Nucleus accumbens (tissue), 56 donors: ENCODE data around the gene SLC17A7.
A peak's percentile ranks its signal among the peaks of the same experiment; 100 is the strongest.

Source experiments
- DNase-seq, 56 donors: peaks; one replicate each; lab custom pipeline; 2025; lab: John Stamatoyannopoulos, UW

The SLC17A7 gene

DNA sequence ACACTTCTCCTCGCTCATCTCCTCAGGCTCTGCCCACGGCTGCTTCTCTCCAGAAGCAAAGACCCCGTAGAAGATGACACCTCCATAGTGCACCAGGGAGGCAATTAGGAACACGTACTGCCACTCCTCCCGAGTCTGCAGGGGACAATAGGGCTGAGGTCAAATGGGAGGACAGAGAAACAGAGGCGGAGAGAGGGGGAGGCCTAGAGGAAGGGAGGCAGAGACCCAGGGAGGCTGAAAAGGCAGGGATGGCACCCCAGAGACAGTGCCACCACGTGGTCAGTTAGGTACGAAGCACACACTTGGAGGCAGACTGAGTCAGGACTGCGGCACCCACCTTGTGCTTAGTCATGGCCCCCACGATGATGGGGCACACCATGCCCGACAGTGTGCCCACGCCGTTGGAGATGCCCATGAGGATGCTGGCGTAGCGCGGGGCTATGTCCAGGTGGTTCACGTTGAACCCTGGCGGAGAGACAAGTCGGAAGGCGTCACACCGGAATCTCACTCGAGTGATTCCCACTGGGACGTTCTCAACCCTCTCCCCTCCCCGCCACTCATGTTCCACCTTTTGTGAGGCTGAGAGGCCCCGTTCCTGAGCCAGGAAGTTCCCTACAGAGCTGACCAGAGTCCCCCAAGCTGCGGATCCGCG is 10.5 kb downstream of the SLC17A7 start:
- no peak for DNase-seq

DNA sequence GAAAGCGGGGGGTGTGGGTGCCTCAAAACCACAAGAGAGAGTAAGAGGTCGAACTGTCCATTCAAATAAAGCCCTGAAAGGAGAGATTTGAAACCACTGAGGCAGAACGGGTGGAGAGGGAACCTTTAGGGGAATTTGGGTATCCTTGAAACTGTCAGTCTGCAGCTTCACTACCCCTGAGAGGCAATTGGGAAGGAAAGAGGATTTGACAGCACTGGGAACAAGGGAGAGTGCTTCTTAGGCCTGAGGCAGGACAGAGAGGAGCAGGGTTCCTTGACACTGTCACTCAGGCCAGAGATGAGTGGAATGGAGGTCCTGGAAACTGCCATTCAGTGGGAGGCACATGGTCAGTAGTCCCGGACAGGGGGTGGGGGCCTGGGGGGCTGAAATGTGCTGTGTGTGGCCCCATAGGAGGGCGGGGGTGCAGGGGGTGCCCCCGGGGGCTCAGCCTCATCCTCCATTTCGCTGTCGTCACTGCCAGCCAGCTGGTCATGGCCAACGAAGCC is 11.1 kb downstream of the SLC17A7 start:
- no peak for DNase-seq

DNA sequence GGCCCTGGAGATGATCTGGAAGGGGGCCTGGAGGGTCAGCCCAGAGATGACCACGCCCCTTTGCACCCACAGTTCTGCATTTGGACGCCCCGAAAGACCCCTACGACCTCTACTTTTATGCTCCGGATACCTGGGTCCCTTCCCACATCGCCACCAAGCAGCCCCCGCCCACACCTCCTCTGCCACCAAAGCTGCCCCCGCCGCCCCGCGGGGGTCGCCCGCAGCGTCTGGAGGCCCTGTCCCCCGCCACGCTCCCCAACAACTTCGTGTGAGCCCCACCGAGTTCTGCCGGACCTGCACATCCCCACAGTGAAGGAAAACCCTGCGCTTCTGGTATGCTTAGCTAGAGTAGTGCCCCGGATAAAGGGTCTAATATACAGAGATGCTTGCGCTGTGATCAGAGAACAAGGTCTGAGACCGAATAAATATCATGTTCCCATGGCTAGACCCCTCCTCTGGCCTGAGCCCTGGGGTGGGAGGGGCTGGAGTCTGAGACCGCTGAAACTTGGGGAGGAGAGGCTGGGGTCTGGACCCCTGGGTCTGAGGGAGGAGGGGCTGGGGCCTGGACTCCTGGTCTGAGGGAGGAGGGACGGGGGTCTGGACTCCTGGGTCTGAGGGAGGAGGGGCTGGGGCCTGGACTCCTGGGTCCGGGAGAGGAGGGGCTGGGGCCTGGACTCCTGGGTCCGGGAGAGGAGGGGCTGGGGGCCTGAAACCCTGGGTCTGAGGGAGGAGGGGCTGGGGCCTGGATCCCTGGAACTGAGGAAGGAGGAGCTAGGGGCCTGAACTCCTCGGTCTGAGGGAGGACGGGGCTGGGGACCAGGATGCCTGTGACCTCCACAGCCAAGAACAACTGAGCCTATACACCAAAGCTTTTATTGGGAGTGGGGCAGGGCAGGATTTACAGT is 12.5 kb downstream of the SLC17A7 start:
- DNase-seq = no peak

DNA sequence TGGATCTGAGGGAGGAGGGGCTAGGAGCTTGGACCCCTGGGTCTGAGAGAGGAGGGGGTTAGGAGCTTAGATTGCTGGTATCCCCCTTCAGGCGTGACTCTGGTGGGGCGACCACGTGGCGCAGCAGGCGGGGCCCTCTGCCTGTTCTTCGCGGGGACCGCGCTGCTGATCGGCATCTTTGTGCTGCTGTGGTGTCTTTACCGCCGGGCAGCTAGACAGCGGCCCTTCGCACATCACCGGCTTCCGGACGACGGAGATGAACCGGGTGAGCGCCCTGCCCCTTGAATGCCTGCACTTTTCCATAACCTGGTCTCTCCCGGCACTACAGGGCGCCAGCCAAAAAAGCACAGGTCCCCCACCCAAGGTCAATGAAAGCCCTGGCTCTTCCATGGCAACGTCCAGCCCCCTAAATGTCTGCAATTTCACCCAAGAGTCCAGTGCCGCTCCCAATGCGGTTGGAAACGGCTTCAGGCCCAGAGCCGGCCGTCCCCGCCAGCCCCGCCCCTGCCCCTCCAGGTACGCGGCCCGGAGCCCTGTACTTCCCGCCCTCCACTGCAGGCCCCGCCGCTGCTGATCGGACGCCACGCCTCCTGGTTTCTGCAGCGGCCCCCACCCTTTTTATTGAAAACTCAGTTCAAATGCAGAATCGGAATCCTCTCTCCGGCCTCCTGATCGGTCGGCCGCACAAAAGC is 13.3 kb downstream of the SLC17A7 start:
- no peak for DNase-seq

DNA sequence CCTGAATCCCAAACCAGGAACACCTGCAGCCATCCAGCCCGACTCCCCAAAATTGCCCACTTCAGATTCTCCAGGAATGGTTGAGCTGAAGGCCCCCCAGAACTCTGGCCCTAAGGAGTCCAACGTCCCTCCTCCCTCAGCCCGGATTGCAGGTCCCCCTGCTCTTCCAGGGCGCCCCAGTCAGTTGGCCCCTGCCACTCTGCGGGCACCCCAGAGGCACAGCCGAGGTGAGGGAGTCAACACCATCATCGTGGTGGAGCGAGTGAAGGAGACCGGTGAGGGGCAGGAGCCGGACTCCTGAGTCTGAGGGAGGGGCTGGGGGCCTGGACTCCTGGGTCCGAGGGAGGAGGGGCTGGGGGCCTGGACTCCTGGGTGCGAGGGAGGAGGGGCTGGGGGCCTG is 14.0 kb downstream of the SLC17A7 start:
- DNase-seq = no peak

DNA sequence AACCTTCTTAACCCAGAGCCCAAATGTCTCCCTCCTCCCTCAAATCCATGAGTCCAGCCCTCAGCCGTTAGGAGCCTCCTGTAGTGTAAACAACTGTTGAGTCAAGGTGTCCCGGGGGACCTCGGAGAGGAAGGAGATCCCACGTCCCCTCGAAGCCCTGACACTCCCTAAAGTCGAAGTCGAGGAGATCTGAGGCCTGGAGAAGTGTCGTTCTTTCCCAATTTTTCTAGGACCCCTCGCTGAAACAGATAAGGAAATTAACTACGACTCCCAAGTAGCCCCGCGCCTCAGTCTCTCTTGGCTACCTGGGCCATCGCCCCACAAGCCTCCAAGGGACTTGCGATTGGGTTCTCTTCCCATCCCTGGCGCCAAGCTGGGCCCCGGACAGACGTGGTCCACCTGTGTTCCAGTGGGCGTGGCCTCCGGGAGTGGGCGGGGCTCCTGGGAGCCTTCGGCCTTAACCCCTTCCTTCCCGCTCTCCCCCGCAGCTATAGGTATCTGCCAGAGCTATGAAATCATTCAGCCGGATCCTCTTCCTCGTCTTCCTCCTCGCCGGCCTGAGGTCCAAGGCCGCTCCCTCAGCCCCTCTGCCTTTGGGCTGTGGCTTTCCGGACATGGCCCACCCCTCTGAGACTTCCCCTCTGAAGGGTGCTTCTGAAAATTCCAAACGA is 15.3 kb downstream of the SLC17A7 start:
- DNase-seq = no peak

DNA sequence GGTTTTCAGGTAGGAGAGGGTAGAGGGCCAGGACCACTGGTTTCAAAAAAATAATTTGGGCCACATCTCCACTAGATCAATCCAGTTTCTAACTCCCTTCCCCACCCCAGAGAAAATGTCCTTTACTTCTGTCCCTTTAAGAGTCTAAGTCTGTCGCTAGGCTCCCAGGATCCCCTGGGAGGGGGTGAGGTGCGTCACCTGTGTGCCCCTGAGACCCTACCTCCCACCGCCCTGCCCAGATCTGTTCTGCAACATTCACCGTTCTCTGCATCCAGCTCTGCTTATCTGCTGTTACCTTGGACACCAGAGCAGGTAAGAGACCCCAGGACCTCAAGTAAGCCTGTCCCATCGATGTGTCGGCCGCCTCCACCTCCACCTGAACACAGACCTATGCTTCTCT is 16.1 kb downstream of the SLC17A7 start, which contains the start of gene GFY:
Gene GFY (plus strand): TSS at position 211 of the 400 bp plus-strand sequence. CDS start 1,043 bp downstream, outside the sequence.
- no peak for DNase-seq

DNA sequence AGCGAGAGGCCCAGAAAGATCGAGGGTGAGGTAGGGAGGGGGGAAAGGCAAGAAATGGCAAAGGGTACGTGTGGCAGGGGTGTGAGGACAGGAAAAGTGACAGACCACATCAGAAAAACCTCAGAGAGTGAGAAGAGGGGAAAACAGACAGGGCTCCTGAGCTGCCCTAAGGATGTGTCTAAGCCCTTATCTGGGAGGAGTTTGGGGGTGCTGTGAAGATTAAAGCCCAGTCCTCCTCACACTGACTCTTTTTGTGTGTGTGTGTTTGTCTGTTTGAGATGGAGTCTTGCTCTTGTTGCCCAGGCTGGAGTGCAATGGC is 17.4 kb downstream of the SLC17A7 start:
- no peak for DNase-seq

DNA sequence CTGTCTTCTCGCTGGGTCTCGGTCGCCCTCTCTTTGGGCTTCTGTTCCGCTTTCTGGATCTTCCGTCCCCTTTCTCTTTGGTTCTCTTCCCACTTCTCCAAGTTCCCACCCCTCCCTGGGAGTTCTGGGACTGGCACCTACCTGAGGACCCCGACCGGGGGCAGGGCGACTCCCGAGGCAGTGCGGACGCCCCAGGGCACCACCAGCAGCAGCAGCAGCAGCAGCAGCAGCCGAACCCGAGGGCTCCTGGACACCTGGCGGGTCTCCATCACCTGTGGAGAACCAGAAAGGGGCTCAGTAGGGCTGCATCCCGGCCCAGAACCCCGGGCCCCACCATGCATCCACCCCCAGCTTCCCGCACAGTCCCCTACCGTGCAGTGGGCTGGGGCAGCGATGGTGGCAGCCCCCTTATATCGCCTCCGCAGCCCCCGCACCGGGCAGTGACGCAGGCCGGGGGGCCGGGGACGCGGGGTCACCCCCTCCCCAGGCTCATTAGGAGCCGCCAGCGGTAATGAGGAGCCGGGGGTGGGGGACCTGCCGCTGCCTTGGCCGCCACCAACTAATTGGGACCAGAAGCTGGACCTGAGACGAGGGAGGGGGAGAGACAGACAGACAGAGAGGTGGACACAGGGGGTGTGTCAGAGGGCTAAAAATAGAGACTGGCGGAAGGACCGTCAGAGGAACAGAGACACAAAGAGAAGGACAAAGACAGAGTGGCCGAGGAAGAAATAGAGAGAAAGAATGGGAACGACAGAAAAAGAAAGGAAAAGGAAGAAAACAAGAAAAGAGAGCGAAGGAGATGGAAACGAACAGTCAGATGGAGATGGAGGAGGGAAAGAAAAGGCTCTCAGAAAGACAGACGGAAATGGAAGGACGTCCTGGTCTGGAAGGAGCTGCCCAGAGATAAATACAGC is 18.0 kb downstream of the SLC17A7 start, which contains the start of gene PTH2:
Gene PTH2 (minus strand): TSS at position 371 of the 914 bp plus-strand sequence. CDS start 102 bp downstream, at position 269.
- no peak for DNase-seq

DNA sequence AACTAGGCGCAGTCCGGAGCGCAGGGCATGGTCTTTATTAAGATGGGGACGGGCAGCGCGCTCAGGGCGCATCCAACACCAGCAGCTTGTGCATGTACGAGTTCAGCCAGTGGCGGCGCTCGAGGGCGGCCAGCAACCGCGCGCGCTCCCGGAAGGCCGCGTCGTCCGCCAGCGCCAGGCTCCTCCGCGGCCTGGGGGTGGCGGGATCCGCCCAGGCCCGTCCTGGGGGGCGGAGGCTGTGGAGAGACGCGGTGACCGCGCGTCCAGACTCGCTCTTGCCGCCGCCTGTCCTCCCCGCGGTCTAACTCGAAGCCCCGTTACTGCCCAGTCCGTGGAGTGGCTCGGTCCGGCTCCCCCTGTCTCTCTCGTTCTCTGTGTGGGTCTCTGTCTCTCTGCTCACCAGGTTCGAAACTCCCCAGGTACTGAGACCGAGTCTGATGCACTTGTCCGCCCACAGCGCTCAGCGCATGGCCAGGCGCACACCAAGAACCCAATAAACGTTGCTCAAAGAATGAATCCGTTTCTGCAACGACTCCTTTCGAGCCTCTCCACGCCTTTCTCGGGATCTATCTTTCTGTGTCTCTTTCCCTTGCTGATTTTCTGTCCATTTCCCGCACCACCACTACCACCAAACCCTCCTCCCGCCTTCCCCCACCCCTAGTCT is 18.8 kb downstream of the SLC17A7 start:
- DNase-seq = peak in 2 of 56 donors; percentile 6 to 13

DNA sequence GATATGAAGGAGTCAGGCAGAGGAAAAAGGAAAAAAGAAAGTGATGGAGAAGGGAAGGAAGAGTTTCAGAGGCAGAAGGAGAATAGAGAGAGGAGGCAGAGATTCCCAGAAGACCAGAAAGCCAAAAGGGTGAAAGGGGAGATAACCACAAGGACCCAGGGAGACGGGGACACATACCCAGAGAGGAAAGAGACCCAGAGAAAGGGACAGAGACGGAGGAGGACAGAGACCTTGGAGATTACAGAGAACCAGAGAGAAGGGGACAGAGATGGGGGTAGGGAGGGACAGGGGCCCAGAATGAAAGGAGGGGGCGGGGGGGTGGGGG is 19.5 kb downstream of the SLC17A7 start:
- no peak for DNase-seq

DNA sequence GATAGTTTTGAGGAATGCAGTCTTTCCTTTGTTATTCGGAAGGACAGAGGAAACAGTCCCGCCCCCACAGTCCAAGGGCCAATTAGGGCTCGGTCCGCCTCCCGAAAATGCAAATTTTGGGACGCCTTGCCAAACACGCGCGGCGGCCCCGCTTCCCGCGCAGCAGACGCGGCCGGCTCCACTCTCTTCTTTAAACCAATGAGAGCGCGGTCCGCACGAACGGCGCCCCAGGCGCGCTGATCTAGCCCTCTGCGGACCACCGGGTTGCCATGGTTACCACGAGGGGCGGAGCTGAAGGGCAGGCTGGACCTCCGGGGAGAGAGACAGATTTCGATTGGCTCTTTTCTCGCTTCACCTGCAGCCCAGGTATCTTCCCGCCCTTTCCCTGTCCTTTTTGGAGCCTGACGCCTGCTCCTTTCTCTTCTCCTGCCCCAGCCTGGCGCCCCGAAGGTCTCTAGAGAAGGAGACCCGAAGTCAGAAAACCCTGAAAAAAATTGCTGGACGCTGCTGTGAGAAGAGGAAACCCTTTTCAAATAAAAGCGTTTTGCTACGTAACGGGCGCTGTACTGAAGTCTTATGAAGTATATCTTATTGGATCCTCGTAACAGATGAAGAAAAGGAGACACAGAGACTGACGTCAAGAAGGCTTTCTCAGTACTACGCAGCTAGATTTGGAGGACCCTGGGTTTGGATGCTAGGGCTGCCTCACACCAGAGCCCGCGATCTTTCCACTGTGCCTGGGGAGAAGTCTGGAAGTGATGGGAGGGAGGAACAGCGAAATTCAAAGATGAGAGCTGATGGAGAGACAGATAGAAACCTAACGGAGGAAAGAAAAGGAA is 20.1 kb downstream of the SLC17A7 start:
- DNase-seq = peak in 5 of 56 donors; percentile 4 to 39 (median 16)

DNA sequence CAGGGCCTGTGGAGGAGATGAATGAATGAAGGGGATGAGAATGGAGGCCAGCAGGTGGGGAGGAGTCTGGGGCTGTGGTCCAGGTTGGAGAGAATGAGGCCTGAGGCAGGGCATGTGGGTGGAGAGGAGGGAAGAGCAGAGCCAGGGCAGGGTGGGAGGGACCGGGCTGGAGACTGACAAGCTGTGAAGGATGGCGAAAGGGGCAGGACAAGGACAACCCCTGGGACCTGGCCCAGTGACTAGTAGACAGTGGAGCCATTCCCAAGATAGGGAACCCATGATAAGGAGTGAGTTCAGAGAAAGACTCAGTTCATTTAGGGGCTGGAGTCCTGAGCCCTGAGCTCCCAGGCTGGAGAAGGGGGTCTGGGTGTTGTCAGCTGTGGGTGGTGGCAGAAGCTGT is 21.1 kb downstream of the SLC17A7 start:
- no peak for DNase-seq

DNA sequence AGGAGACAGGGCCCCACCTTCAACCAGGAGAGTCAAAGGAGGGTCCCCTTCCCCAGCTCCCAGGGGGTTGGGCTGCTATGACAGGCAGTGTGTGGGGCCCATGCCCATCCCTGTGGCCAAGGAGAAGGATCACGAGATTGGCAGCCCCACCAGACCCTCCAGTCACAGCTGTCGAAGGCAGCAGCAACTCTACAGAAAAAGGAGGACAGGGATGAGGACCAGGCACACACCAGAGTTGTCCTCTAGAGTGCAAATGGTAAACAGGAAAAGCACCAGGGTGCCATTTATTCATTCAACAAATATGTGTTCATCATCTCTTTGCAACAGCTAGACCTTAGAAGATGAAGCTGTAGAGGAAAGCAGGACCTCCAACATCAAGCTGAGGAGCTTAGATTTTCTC is 22.2 kb downstream of the SLC17A7 start:
- no peak for DNase-seq

DNA sequence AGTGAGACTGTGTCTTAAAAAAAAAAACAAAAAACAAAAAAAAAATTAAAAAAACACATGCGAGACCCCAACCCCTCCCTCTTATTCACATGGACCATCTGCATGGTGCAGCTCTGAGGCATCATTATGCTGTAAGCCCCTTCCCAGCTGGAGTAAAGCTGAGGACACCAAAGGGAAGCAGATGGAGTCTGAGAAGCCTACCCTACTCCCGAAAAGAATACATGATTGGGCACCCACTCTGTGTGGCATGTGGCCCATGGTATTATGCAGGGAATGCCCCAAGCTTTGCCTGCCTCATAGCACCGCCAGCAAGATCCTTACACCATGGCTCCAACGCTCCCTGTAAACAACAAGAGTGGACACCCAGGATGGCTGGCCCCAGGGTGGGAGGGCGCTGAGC is 22.8 kb downstream of the SLC17A7 start:
- no peak for DNase-seq

DNA sequence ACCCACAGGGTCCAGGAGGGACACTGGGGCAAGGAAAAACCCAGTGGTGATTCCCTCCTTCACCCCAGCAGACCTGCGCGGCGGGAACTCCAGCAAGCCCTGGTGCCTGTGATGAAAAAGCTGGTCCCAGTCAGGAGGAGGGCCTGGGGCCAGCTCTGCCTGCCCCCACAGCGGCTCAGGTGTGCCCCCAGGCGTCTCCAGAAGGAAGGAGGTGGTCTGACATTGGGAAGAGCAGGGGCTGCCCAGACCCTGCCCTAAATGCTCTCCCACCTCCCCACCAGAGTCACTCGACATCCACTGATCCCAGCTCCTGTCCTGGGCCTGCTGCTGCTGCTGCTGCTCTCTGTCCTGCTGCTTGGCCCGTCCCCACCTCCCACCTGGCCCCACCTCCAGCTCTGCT is 24.2 kb downstream of the SLC17A7 start:
- DNase-seq = no peak

DNA sequence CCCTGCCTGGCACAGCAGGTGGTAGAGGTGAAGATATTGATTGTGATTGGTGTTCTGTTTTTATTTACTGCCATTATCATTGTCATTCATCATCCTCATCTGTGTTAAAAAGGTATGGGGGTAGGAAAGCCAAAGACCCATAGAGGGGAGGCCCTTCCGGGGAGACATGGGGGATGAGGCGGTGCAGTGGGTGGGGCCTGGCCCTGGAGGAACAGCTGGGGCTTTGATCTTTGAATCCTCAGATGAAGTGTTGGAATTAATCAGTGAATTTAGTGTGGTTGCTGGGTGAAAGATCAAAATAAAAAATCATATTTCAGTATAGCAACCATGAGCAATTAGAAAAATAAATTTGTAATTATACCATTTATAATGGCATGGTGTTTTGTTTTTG is 25.5 kb downstream of the SLC17A7 start:
- DNase-seq = no peak
